KMS-11 (cell line): ENCODE data around the gene CPN1.

Experiments
- H2AFZ ChIP-seq: fragments of 200-600 bp; sonication (generic); 2 replicates; pipeline ENCODE4 v1.6.1; 2016; ENCODE audit warnings: antibody characterized with exemption, mixed run types, low read depth
- H3K27ac ChIP-seq: fragments of 200-600 bp; sonication (generic); 2 replicates; pipeline ENCODE4 v1.6.1; 2016; ENCODE audit warnings: mild to moderate bottlenecking, mixed run types
- H3K27me3 ChIP-seq: fragments of 200-600 bp; sonication (generic); 2 replicates; pipeline ENCODE4 v1.6.1; 2017; ENCODE audit warnings: mild to moderate bottlenecking, low read depth, mixed run types, moderate library complexity; ENCODE audit not compliant: insufficient read depth
- H3K36me3 ChIP-seq: fragments of 200-600 bp; sonication (generic); 2 replicates; pipeline ENCODE4 v1.6.1; 2017; ENCODE audit warnings: mild to moderate bottlenecking, mixed run types; ENCODE audit not compliant: insufficient read depth
- H3K4me1 ChIP-seq: fragments of 200-600 bp; sonication (generic); 2 replicates; pipeline ENCODE4 v1.6.1; 2016; ENCODE audit warnings: mild to moderate bottlenecking, low read depth, mixed run types; ENCODE audit not compliant: poor library complexity, severe bottlenecking
- H3K4me2 ChIP-seq: fragments of 200-600 bp; sonication (generic); 2 replicates; pipeline ENCODE4 v1.7.0; 2016; ENCODE audit warnings: mild to moderate bottlenecking, mixed run types
- H3K4me3 ChIP-seq: fragments of 200-600 bp; sonication (generic); IDR thresholded peaks from 2 replicates; pipeline ENCODE4 v1.6.1; 2017; ENCODE audit warnings: low read depth, low read length, mixed read lengths; ENCODE audit not compliant: insufficient read depth
- H3K79me2 ChIP-seq: fragments of 200-600 bp; sonication (generic); 2 replicates; pipeline ENCODE4 v1.6.1; 2016; ENCODE audit warnings: low read depth, mixed run types; ENCODE audit not compliant: insufficient read depth
- H3K9ac ChIP-seq: fragments of 200-600 bp; sonication (generic); 2 replicates; pipeline ENCODE4 v1.6.1; 2016; ENCODE audit warnings: mild to moderate bottlenecking, mixed run types
- H4K20me1 ChIP-seq: fragments of 200-600 bp; sonication (generic); 2 replicates; pipeline ENCODE4 v1.6.1; 2016; ENCODE audit warnings: mild to moderate bottlenecking, mixed run types; ENCODE audit not compliant: insufficient read depth
- CTCF ChIP-seq: fragments of 200-600 bp; sonication (generic); conservative IDR thresholded peaks from 2 replicates; pipeline ENCODE4 v1.6.1; 2017; ENCODE audit warnings: low read depth, mild to moderate bottlenecking, antibody characterized with exemption, low read length, moderate library complexity, mixed read lengths

CPN1 gene

GRCh38 chr10:100043344-100043743 is 38.3 kb downstream of the CPN1 start:
- no peak overlapping the region for H3K4me3 ChIP-seq
- H4K20me1 ChIP-seq = no peaks in the 10 kb centered on the region
- no peak for TF ChIP-seq CTCF
- H3K36me3 ChIP-seq = no peaks in the 10 kb centered on the region
- H3K4me2 ChIP-seq = no peak overlapping the region
- H3K4me1 ChIP-seq = peaks cover 15% of the 10 kb centered on the region
- no peak overlapping the region for H3K9ac ChIP-seq
- H2AFZ ChIP-seq = no peak overlapping the region
- no peaks in the 10 kb centered on the region for H3K27me3 ChIP-seq
- no peak overlapping the region for H3K27ac ChIP-seq
- H3K79me2 ChIP-seq = no peaks in the 10 kb centered on the region

- H3K79me2 ChIP-seq = no peaks in the 10 kb centered on the region
- TF ChIP-seq CTCF = no peak
- H3K4me2 ChIP-seq = no peak overlapping the region; the same call in 1 of the 2 replicates
- H3K4me1 ChIP-seq = peaks cover 15% of the 10 kb centered on the region
- H3K36me3 ChIP-seq = no peaks in the 10 kb centered on the region
- H4K20me1 ChIP-seq = no peaks in the 10 kb centered on the region
- no peak overlapping the region for H3K4me3 ChIP-seq
- no peak overlapping the region for H3K9ac ChIP-seq
- no peak overlapping the region for H2AFZ ChIP-seq
- no peaks in the 10 kb centered on the region for H3K27me3 ChIP-seq
- no peak overlapping the region for H3K27ac ChIP-seq
Observed at GRCh38 chr10:100041306-100042002, 40.2 kb downstream of the CPN1 start.

- Histone ChIP-seq H3K4me3 (no peak overlapping the region), H3K27ac (no peak overlapping the region), H3K27me3 (no peaks in the 10 kb centered on the region), H3K4me2 (no peak overlapping the region), H3K79me2 (no peaks in the 10 kb centered on the region), H4K20me1 (no peaks in the 10 kb centered on the region), H3K36me3 (no peaks in the 10 kb centered on the region), H3K9ac (no peak overlapping the region), H3K4me1 (peaks cover 15% of the 10 kb centered on the region), H2AFZ (no peak overlapping the region)
- no peak for TF ChIP-seq CTCF
Observed at GRCh38 chr10:100038561-100039071, 43.1 kb downstream of the CPN1 start.

- Histone ChIP-seq H3K27ac (no peak overlapping the region), H3K4me2 (no peak overlapping the region), H2AFZ (no peak overlapping the region), H3K4me3 (no peak overlapping the region), H4K20me1 (no peaks in the 10 kb centered on the region), H3K79me2 (no peaks in the 10 kb centered on the region), H3K4me1 (peaks cover 15% of the 10 kb centered on the region), H3K27me3 (no peaks in the 10 kb centered on the region), H3K36me3 (no peaks in the 10 kb centered on the region), H3K9ac (no peak overlapping the region)
- TF ChIP-seq CTCF = no peak
Observed at GRCh38 chr10:100037758-100038315, 43.8 kb downstream of the CPN1 start.
